ENCODE measurements around the gene MFN2. TPM values are rescaled to one million over a fixed set of nuclear protein-coding genes. Genes with fewer than 3 reads are reported as not detected.

MFN2 gene
- total and polyA plus RNA-seq, 2 experiments from 2014 or later, result 15.1 to 40.4 TPM

DNA sequence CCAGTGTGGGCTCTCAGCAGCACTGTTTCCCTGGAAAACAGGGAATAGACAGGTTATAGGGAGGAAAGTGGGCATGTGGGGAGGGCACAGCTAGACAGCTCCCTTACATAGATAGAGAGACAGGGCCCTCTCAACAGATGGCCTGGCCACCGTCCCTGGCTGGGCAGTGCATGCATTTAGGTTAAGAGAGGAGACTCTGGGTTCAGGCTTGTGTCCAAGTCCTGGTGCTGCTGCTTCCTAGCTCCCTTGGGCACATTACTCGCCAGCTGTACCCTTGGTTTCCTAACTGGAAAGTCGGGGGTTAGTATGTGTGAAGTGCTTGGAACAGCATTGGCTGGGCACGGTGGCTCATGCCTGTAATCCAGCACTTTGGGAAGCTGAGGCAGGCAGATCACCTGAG is 36.6 kb upstream of the MFN2 start:
- H3K36me3 ChIP-seq (ENCODE audit: insufficient read depth), result no peaks in the 10 kb centered on the region
- 0 out of 2 replicates have a peak, but pooled peaks cover 4% of the 10 kb centered on the region for H3F3A ChIP-seq (replicated peaks; ENCODE audit: low read depth)
- Mint-ChIP-seq H3K27me3 (ENCODE audit: insufficient read depth, low read depth, poor library complexity) (peaks cover 18% of the 10 kb centered on the region), H3K9me3 (peaks cover 5% of the 10 kb centered on the region), H3K36me3 (ENCODE audit: low read depth) (peaks cover 31% of the 10 kb centered on the region), H3K4me1 (peaks cover 19% of the 10 kb centered on the region), H3K27ac (peak overlapping the region; percentile 77), H3K4me3 (no peak overlapping the region)
- peaks cover 13% of the 10 kb centered on the region for H3K4me1 ChIP-seq (ENCODE audit: insufficient read depth)
- no peaks in the 10 kb centered on the region for H4K20me1 ChIP-seq (replicated peaks; ENCODE audit: insufficient read depth)
- TF ChIP-seq, protein P1, sequence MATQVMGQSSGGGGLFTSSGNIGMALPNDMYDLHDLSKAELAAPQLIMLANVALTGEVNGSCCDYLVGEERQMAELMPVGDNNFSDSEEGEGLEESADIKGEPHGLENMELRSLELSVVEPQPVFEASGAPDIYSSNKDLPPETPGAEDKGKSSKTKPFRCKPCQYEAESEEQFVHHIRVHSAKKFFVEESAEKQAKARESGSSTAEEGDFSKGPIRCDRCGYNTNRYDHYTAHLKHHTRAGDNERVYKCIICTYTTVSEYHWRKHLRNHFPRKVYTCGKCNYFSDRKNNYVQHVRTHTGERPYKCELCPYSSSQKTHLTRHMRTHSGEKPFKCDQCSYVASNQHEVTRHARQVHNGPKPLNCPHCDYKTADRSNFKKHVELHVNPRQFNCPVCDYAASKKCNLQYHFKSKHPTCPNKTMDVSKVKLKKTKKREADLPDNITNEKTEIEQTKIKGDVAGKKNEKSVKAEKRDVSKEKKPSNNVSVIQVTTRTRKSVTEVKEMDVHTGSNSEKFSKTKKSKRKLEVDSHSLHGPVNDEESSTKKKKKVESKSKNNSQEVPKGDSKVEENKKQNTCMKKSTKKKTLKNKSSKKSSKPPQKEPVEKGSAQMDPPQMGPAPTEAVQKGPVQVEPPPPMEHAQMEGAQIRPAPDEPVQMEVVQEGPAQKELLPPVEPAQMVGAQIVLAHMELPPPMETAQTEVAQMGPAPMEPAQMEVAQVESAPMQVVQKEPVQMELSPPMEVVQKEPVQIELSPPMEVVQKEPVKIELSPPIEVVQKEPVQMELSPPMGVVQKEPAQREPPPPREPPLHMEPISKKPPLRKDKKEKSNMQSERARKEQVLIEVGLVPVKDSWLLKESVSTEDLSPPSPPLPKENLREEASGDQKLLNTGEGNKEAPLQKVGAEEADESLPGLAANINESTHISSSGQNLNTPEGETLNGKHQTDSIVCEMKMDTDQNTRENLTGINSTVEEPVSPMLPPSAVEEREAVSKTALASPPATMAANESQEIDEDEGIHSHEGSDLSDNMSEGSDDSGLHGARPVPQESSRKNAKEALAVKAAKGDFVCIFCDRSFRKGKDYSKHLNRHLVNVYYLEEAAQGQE (IDR thresholded peaks at IDR 0.05; ENCODE audit: unreplicated experiment), result no peak
- TF ChIP-seq ZNF114 (CRISPR knock-in tag; IDR thresholded peaks at IDR 0.05) (no peak), EZH2 (IDR thresholded peaks at IDR 0.05; ENCODE audit: low read depth, unreplicated experiment) (no peak), CREB1 (CRISPR knock-in tag; IDR thresholded peaks at IDR 0.05; ENCODE audit: low read depth) (no peak), JUNB (IDR thresholded peaks at IDR 0.05; ENCODE audit: unreplicated experiment) (no peak), NANOG (IDR thresholded peaks at IDR 0.05; ENCODE audit: borderline replicate concordance) (no peak), STAT1 (IDR thresholded peaks at IDR 0.05; ENCODE audit: unreplicated experiment) (no peak), POLR2AphosphoS5 (IDR thresholded peaks at IDR 0.05; ENCODE audit: low read depth) (no peak), ZNF331 (CRISPR knock-in tag; IDR thresholded peaks at IDR 0.05; ENCODE audit: low read depth) (no peak), EZH2phosphoT487 (IDR thresholded peaks at IDR 0.05; ENCODE audit: unreplicated experiment) (no peak)
- TF ChIP-seq, protein P2, sequence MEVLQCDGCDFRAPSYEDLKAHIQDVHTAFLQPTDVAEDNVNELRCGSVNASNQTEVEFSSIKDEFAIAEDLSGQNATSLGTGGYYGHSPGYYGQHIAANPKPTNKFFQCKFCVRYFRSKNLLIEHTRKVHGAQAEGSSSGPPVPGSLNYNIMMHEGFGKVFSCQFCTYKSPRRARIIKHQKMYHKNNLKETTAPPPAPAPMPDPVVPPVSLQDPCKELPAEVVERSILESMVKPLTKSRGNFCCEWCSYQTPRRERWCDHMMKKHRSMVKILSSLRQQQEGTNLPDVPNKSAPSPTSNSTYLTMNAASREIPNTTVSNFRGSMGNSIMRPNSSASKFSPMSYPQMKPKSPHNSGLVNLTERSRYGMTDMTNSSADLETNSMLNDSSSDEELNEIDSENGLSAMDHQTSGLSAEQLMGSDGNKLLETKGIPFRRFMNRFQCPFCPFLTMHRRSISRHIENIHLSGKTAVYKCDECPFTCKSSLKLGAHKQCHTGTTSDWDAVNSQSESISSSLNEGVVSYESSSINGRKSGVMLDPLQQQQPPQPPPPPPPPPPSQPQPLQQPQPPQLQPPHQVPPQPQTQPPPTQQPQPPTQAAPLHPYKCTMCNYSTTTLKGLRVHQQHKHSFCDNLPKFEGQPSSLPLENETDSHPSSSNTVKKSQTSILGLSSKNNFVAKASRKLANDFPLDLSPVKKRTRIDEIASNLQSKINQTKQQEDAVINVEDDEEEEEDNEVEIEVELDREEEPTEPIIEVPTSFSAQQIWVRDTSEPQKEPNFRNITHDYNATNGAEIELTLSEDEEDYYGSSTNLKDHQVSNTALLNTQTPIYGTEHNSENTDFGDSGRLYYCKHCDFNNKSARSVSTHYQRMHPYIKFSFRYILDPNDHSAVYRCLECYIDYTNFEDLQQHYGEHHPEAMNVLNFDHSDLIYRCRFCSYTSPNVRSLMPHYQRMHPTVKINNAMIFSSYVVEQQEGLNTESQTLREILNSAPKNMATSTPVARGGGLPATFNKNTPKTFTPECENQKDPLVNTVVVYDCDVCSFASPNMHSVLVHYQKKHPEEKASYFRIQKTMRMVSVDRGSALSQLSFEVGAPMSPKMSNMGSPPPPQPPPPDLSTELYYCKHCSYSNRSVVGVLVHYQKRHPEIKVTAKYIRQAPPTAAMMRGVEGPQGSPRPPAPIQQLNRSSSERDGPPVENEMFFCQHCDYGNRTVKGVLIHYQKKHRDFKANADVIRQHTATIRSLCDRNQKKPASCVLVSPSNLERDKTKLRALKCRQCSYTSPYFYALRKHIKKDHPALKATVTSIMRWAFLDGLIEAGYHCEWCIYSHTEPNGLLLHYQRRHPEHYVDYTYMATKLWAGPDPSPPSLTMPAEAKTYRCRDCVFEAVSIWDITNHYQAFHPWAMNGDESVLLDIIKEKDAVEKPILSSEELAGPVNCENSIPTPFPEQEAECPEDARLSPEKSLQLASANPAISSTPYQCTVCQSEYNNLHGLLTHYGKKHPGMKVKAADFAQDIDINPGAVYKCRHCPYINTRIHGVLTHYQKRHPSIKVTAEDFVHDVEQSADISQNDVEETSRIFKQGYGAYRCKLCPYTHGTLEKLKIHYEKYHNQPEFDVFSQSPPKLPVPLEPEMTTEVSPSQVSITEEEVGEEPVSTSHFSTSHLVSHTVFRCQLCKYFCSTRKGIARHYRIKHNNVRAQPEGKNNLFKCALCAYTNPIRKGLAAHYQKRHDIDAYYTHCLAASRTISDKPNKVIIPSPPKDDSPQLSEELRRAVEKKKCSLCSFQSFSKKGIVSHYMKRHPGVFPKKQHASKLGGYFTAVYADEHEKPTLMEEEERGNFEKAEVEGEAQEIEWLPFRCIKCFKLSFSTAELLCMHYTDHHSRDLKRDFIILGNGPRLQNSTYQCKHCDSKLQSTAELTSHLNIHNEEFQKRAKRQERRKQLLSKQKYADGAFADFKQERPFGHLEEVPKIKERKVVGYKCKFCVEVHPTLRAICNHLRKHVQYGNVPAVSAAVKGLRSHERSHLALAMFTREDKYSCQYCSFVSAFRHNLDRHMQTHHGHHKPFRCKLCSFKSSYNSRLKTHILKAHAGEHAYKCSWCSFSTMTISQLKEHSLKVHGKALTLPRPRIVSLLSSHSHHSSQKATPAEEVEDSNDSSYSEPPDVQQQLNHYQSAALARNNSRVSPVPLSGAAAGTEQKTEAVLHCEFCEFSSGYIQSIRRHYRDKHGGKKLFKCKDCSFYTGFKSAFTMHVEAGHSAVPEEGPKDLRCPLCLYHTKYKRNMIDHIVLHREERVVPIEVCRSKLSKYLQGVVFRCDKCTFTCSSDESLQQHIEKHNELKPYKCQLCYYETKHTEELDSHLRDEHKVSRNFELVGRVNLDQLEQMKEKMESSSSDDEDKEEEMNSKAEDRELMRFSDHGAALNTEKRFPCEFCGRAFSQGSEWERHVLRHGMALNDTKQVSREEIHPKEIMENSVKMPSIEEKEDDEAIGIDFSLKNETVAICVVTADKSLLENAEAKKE (CRISPR knock-in tag; IDR thresholded peaks at IDR 0.05), result no peak
- TF ChIP-seq, protein P3, sequence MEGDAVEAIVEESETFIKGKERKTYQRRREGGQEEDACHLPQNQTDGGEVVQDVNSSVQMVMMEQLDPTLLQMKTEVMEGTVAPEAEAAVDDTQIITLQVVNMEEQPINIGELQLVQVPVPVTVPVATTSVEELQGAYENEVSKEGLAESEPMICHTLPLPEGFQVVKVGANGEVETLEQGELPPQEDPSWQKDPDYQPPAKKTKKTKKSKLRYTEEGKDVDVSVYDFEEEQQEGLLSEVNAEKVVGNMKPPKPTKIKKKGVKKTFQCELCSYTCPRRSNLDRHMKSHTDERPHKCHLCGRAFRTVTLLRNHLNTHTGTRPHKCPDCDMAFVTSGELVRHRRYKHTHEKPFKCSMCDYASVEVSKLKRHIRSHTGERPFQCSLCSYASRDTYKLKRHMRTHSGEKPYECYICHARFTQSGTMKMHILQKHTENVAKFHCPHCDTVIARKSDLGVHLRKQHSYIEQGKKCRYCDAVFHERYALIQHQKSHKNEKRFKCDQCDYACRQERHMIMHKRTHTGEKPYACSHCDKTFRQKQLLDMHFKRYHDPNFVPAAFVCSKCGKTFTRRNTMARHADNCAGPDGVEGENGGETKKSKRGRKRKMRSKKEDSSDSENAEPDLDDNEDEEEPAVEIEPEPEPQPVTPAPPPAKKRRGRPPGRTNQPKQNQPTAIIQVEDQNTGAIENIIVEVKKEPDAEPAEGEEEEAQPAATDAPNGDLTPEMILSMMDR (conservative IDR thresholded peaks at IDR 0.05; ENCODE audit: low read depth in 2 of 2), result no peak
- TF ChIP-seq, protein P4, sequence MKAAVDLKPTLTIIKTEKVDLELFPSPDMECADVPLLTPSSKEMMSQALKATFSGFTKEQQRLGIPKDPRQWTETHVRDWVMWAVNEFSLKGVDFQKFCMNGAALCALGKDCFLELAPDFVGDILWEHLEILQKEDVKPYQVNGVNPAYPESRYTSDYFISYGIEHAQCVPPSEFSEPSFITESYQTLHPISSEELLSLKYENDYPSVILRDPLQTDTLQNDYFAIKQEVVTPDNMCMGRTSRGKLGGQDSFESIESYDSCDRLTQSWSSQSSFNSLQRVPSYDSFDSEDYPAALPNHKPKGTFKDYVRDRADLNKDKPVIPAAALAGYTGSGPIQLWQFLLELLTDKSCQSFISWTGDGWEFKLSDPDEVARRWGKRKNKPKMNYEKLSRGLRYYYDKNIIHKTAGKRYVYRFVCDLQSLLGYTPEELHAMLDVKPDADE (IDR thresholded peaks at IDR 0.05), result no peak
- no peak for DNase-seq (ENCODE audit: low spot score)
- H3K79me2 ChIP-seq (replicated peaks; ENCODE audit: insufficient read depth), result no peaks in the 10 kb centered on the region
- H3K4me3 ChIP-seq, result no peak overlapping the region
- no peak for ATAC-seq
- 0 out of 2 replicates have a peak overlapping the region, but pooled peaks have one; percentile 79 for H3K27ac ChIP-seq (ENCODE audit: low read depth)
- no peaks in the 10 kb centered on the region for H3K27me3 ChIP-seq (ENCODE audit: insufficient read depth)
- H3K4me2 ChIP-seq, result 0 out of 2 replicates have a peak overlapping the region, but pooled peaks have one; percentile 49
- H3K9me2 ChIP-seq (ENCODE audit: insufficient read depth), result no peaks in the 10 kb centered on the region
- H2AFZ ChIP-seq, result no peak overlapping the region
